Astrocyte (in vitro differentiated cells and primary cell): ENCODE results near the gene PHKG2. TPM values are rescaled to one million over a fixed set of nuclear protein-coding genes. Genes with fewer than 3 reads are reported as not detected.

ENCODE experiments used
- DNase-seq: peaks from one replicate; pipeline ENCODE4 v3.0.0-alpha.2; 2010; ENCODE audit warnings: low read depth
- FAIRE-seq: peaks from 2 replicates; lab custom pipeline; 2011; peaks lifted over from hg19 to GRCh38; lab: Jason Lieb, UNC
- H2AFZ ChIP-seq: 2 replicates; pipeline ENCODE4 v1.6.0; 2012; ENCODE audit warnings: low read depth, low read length, inconsistent platforms
- H3K27ac ChIP-seq: 2 replicates; pipeline ENCODE4 v1.5.1; 2011; ENCODE audit warnings: low read depth, low read length, inconsistent platforms
- H3K27me3 ChIP-seq: 2 replicates; pipeline ENCODE4 v1.6.0; 2011; ENCODE audit warnings: low read length, inconsistent platforms; ENCODE audit not compliant: insufficient read depth
- H3K36me3 ChIP-seq: 2 replicates; pipeline ENCODE4 v1.5.1; 2011; ENCODE audit warnings: low read length, inconsistent platforms; ENCODE audit not compliant: insufficient read depth
- H3K4me1 ChIP-seq: 2 replicates; pipeline ENCODE4 v1.5.1; 2011; ENCODE audit warnings: low read length, inconsistent platforms; ENCODE audit not compliant: insufficient read depth
- H3K4me2 ChIP-seq: 2 replicates; pipeline ENCODE4 v1.6.0; 2012; ENCODE audit warnings: low read length, inconsistent platforms
- H3K4me3 ChIP-seq: 2 replicates; pipeline ENCODE4 v1.5.1; 2011; ENCODE audit warnings: low read depth, mild to moderate bottlenecking, low read length, inconsistent platforms; ENCODE audit not compliant: insufficient read depth
- H3K79me2 ChIP-seq: 2 replicates; pipeline ENCODE4 v1.6.0; 2012; ENCODE audit warnings: mild to moderate bottlenecking, low read length, inconsistent platforms; ENCODE audit not compliant: insufficient read depth
- H3K9ac ChIP-seq: 2 replicates; pipeline ENCODE4 v1.6.0; 2012; ENCODE audit warnings: mild to moderate bottlenecking, low read length, inconsistent platforms
- H3K9me3 ChIP-seq: 2 replicates; pipeline ENCODE4 v1.5.1; 2012; ENCODE audit warnings: low read depth, mild to moderate bottlenecking, low read length, inconsistent platforms; ENCODE audit not compliant: insufficient read depth
- H4K20me1 ChIP-seq: 2 replicates; pipeline ENCODE4 v1.6.0; 2012; ENCODE audit warnings: low read length, inconsistent platforms; ENCODE audit not compliant: insufficient read depth
- H3K27ac Mint-ChIP-seq: one replicate; pipeline ENCODE4 v1.8.0; 2021; ENCODE audit warnings: mild to moderate bottlenecking, mixed read lengths; ENCODE audit not compliant: unreplicated experiment
- H3K27me3 Mint-ChIP-seq: one replicate; pipeline ENCODE4 v1.8.0; 2021; ENCODE audit warnings: low read depth, mixed read lengths; ENCODE audit not compliant: unreplicated experiment
- H3K36me3 Mint-ChIP-seq: one replicate; pipeline ENCODE4 v1.8.0; 2021; ENCODE audit warnings: low read depth, mixed read lengths; ENCODE audit not compliant: unreplicated experiment
- H3K4me1 Mint-ChIP-seq: one replicate; pipeline ENCODE4 v1.8.0; 2021; ENCODE audit warnings: low read depth, mixed read lengths; ENCODE audit not compliant: unreplicated experiment
- H3K4me3 Mint-ChIP-seq: one replicate; pipeline ENCODE4 v1.8.0; 2021; ENCODE audit warnings: mild to moderate bottlenecking, moderate library complexity, mixed read lengths; ENCODE audit not compliant: unreplicated experiment
- H3K9me3 Mint-ChIP-seq: one replicate; pipeline ENCODE4 v1.8.0; 2021; ENCODE audit warnings: mild to moderate bottlenecking, mixed read lengths; ENCODE audit not compliant: unreplicated experiment
- CTCF ChIP-seq: IDR thresholded peaks from 2 replicates; pipeline ENCODE4 v1.5.1; 2011; ENCODE audit warnings: low read depth, mild to moderate bottlenecking, inconsistent platforms, low read length, moderate library complexity; ENCODE audit not compliant: insufficient read depth
- EZH2 ChIP-seq: IDR thresholded peaks from 2 replicates; pipeline ENCODE4 v1.6.1; 2012; ENCODE audit warnings: mild to moderate bottlenecking, low read length, inconsistent platforms; ENCODE audit not compliant: insufficient read depth
- total RNA-seq: library from RNA; stranded (reverse); gene quantifications from 2 replicates; pipeline ENCODE4 v1.2.1, GENCODE V29; 2021

Gene PHKG2
- total RNA-seq, 1 donor from 2014 or later: 34.2 TPM

- Histone ChIP-seq H3K4me1 (peaks cover 12% of the 10 kb centered on the region), H3K4me2 (no peak overlapping the region), H2AFZ (no peak overlapping the region), H3K27ac (no peak overlapping the region), H3K36me3 (peaks cover 3% of the 10 kb centered on the region), H3K79me2 (peaks cover 49% of the 10 kb centered on the region), H4K20me1 (peaks cover 36% of the 10 kb centered on the region), H3K27me3 (no peaks in the 10 kb centered on the region), H3K4me3 (no peak overlapping the region), H3K9me3 (no peaks in the 10 kb centered on the region), H3K9ac (no peak overlapping the region)
- Mint-ChIP-seq H3K27ac (no peak overlapping the region), H3K4me3 (no peak overlapping the region), H3K27me3 (no peaks in the 10 kb centered on the region), H3K4me1 (peaks cover 4% of the 10 kb centered on the region), H3K9me3 (no peaks in the 10 kb centered on the region), H3K36me3 (peaks cover 7% of the 10 kb centered on the region)
- FAIRE-seq: no peak
- DNase-seq: no peak
- TF ChIP-seq EZH2 (no peak), CTCF (no peak)
Measured at GRCh38 chr16:30783280-30784109, 35.3 kb downstream of the PHKG2 start.

GRCh38 chr16:30784215-30784614 is 36.0 kb downstream of the PHKG2 start:
- Histone ChIP-seq H2AFZ (no peak overlapping the region), H4K20me1 (peaks cover 33% of the 10 kb centered on the region)
- H3K4me1 Mint-ChIP-seq: peaks cover 4% of the 10 kb centered on the region

More at GRCh38 chr16:30784215-30784614, 36.0 kb downstream of the PHKG2 start:
- TF ChIP-seq EZH2: no peak
- TF ChIP-seq CTCF: no peak
- Mint-ChIP-seq H3K27ac (no peak overlapping the region), H3K36me3 (peaks cover 7% of the 10 kb centered on the region), H3K9me3 (no peaks in the 10 kb centered on the region), H3K4me3 (no peak overlapping the region), H3K27me3 (no peaks in the 10 kb centered on the region)
- Histone ChIP-seq H3K4me2 (no peak overlapping the region), H3K79me2 (peaks cover 49% of the 10 kb centered on the region), H3K27me3 (no peaks in the 10 kb centered on the region), H3K4me3 (no peak overlapping the region), H3K4me1 (peaks cover 12% of the 10 kb centered on the region), H3K36me3 (peaks cover 3% of the 10 kb centered on the region), H3K27ac (no peak overlapping the region), H3K9ac (no peak overlapping the region), H3K9me3 (no peaks in the 10 kb centered on the region)
- DNase-seq (no peak), FAIRE-seq (no peak)
